A549 (cell line): ENCODE measurements around the gene ITCH.

Experiments
- CTCF ChIP-seq: fragments of >200 bp; sonication (Bioruptor Twin); formaldehyde crosslinking; IDR thresholded peaks from 3 replicates; pipeline ENCODE4 v1.5.1; 2016
- KDM5A ChIP-seq: fragments of 200-600 bp; sonication (generic); IDR thresholded peaks from 2 replicates; pipeline ENCODE4 v1.6.1; 2016; ENCODE audit warnings: antibody characterized with exemption, mild to moderate bottlenecking
- MYC ChIP-seq: IDR thresholded peaks from 2 replicates; pipeline ENCODE4 v1.6.1; 2012; ENCODE audit warnings: mild to moderate bottlenecking, inconsistent platforms, low read length, improper control_type of control experiment, borderline replicate concordance
- RAD21 ChIP-seq, 2 experiments: fragments of >200 bp in 1 of 2; sonication (Bioruptor Twin) in 1 of 2; formaldehyde crosslinking in 1 of 2; IDR thresholded peaks in 1 of 2; conservative IDR thresholded peaks in 1 of 2; 2 replicates in 1 of 2; 3 replicates in 1 of 2; pipeline ENCODE4 v1.6.1; 2012 to 2018; ENCODE audit warnings: inconsistent platforms in 1 of 2
- SMC3 ChIP-seq: fragments of >200 bp; sonication (Bioruptor Twin); formaldehyde crosslinking; IDR thresholded peaks from 3 replicates; pipeline ENCODE4 v1.6.1; 2018; ENCODE audit warnings: inconsistent platforms

DNA sequence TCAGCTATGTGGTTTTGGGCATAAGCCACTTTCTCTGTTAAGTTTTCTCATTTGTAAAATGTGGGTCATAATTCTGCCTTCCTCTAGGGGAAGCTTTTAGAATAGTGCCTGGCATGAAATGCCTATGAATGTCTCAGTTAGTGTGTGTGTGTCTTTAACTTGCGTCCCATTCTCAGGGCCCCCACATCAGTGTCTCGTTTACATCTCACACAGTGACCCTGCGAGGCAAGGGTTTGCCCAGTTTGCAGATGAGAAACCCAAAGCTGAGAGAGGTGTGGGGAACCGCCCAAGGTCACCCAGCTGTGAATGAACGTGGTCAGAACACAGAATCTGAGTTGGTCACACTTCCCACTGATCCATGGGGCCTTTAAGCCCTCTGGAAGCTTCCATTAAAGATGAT lies 167.3 kb downstream of the ITCH start:
- TF ChIP-seq CTCF, result no peak
- TF ChIP-seq SMC3, result no peak
- TF ChIP-seq MYC, result no peak
- no peak for TF ChIP-seq RAD21 (conservative IDR thresholded peaks at IDR 0.05 in 1 of 2, IDR thresholded peaks at IDR 0.05 in 1 of 2)
- no peak for TF ChIP-seq KDM5A
